GM19239 (cell line): ENCODE results near the gene ATOH8.
A peak's percentile ranks its signal among the peaks of the same experiment; 100 is the strongest.

Source experiments
- DNase-seq: peaks from one replicate; pipeline ENCODE4 v3.0.0; 2011; ENCODE audit warnings: low spot score; ENCODE audit not compliant: insufficient read length
- FAIRE-seq: peaks from 2 replicates; lab custom pipeline; 2011; peaks lifted over from hg19 to GRCh38; lab: Jason Lieb, UNC

The ATOH8 gene

DNA sequence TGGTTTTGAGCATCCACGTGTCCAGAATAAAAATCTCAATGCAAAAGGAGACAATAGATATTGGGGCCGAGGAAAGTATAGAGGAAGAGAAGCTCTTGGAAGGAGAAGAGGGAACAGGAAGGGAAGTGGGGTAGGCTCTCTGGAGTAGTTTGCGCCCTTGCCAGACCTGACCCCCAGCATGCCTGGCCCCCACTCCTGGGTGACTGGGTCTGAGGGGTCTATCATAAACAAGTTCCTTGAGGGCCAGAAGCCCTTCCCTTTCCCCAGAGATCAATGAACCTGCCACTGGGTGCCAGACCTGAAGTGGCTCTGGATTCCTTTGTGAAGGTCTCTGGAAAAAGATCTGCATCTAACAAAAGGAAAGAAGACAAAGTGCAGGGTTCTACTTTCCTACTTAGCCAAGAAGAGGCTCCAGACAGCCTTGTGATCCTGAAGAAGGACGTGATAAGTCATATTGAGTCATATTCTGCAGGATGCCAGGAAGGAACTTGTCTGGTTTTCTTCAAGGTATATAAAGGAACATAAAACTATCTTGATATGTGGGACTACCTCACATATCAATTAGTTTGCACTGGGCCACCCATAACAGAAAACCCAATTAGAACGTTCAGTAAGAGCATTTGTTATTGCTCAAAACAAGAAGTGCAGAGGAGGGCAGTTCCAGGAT is 18.7 kb upstream of the ATOH8 start:
- FAIRE-seq (no peak), DNase-seq (no peak)

DNA sequence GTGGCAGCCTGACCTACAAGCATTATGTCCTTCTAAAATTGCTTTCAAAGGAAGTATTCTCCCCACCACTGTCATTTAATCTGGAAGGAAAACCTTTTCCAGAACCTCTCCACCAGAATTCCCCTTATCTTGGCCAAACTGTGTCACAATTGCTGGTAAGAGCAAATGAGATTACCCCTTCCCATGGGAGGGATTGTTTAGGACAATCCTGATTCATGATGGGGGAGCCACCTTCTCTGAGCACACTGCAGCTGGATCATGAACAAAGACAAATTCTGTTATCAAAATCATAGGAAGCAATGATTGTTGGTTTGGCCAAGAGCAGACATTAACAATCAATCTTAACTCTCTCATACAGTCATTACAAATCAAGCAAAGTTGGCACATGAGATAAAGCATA is 18.1 kb upstream of the ATOH8 start:
- FAIRE-seq (no peak), DNase-seq (no peak)

DNA sequence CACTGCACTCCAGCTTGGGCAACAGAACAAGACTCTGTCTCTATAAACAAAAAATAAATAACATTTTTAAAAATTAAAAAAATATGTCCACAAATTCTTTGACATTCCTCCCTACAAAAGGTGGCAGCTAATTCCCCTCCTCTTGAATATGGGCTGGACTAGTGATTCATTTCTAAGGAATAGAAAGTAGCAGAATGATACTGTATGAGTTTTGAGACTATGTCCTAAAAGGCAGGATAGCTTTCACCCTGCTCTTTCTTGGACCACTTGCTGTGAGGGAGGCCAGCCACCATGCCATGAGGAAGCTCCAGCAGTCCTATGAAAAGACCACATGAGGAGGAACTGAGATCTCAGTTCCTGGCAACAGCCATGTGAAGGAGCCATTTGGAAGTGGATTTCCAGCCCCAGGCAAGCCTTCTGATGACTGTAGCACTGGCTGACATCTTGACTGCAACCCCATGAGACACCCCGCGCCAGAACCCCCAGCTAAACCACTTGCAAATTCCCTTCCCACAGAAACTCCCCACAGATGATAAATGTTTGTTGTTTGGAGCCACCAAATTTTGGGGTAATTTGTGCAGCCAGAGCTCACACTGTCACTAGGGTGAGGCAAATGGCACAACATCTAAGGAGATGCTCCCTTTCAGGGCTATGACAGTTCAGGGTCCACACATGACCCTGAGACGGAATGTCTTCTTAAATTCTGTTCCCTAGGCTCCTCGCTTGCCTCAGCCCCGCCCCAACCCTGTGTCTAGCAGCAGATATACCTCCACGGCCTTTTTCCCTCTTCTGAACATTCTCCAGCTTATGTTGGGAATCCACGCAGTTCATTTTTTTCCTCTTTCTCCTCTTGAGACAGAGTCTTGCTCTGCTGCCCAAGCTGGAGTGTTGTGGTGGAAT is 17.1 kb upstream of the ATOH8 start:
- FAIRE-seq = no peak
- no peak for DNase-seq

DNA sequence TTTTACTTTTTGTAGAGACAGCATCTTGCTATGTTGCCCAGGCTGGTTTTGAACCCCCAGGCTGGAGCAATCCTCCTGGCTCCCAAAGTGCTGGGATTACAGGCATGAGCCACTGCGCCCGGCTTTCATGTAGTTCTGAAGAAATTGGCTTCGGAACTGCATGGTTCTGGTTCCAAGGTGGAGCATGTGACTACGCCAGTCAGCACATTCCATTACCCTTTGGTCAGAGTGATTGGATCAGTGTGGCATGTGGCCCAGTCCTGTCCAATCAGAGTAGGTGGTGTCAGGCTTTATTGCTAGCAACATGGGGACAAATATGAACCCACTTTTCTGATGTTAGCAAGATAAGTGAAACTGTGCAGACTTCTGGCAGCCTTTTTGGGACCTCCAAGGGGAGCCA is 16.3 kb upstream of the ATOH8 start:
- FAIRE-seq (no peak), DNase-seq (no peak)

DNA sequence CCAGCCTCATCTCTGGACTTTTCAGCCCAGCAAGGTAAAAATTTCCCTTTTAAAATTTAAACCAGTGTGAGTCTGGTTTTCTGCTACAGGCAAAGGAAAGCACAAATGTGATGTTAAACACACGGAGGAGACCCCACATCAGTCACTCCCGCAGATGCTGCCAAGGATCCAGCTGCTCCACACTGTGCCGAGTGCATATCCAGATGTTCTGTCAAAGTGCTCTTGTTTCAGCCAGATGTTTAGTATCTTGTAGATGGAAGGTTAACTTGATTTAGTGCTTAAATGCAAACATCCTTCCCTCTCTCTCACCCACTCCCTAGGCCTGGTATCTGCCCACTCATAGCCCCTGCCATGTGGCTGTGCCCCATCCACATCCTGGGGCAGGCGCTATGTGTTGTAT is 15.8 kb upstream of the ATOH8 start:
- FAIRE-seq (no peak), DNase-seq (no peak)

DNA sequence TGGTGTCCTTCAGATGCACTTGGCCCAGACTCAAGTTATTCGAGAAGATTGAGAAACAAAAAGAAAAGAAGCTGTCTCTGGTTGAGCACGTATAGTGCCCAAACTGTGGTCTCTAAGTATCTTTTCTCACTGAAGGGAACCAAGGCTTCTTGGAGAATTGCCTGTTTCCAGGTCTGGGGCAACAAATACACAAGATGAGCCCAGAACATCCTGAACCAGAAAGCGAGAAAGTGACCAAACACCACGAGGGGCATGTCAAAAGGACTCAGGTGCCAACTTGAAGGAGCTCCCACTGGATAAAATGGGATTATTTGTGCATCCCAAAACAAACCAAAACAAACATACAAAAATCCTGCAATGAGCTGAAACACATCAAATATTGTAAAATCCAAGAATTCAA is 13.6 kb upstream of the ATOH8 start:
- DNase-seq (no peak), FAIRE-seq (no peak)

DNA sequence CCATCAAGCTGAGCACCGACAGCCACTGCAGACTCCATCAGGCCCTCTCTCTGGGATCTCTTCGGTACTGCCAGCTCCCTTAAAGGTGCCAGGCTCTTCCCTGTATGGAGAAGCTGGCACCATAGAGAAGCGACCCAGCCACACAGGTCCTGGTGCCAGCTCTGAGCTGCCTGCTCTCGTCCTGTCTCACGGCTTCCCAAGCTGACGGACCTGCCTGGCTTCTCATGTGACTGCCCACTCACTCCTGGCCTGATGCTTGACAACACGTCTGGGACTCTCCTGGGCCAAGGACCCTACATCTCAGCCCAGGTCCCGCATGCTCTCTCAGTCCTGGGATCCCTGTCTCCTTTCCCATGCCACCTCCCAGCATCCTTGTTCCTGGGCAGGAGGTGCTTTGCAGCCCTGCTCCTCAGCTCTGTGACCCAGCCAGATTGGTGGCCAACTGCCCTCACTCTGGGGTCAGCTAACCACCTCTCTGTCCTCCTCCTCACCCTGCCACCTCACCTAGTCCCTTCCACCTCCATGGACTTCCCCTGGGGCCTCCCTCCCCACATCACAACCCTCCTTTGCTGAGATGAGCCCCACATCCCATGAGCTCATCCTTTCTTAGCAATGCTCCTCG is 12.5 kb upstream of the ATOH8 start:
- FAIRE-seq (no peak), DNase-seq (no peak)

DNA sequence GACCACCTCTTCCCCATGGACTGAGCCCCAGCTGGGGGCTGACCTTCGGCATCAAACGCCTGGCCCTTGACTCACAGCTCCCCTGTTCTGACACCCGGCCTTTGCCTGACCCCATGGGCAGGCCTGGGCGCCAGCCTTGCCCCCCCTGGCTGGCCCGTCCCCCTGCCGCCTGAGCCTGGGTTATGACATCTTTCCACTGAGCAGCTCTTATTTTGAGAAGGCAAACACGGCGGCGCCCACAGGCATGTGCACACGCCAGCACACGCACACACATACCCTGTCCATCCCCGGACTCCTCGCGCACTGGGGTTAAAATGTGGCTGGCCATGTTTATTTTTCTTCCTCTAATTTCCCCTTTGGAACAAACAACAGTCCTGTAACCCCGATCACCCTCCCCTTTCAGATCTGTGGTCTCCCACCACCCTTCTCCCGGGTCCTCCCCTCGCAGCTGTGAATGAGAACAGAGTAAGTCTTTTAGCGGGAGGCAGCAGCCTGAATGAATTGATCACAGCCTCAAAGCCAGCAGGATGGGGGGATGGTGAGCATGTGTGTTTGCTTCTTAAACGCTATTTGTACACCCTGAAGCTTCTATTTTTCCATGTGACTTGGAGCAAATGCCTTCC is 11.8 kb upstream of the ATOH8 start:
- FAIRE-seq = no peak
- no peak for DNase-seq

DNA sequence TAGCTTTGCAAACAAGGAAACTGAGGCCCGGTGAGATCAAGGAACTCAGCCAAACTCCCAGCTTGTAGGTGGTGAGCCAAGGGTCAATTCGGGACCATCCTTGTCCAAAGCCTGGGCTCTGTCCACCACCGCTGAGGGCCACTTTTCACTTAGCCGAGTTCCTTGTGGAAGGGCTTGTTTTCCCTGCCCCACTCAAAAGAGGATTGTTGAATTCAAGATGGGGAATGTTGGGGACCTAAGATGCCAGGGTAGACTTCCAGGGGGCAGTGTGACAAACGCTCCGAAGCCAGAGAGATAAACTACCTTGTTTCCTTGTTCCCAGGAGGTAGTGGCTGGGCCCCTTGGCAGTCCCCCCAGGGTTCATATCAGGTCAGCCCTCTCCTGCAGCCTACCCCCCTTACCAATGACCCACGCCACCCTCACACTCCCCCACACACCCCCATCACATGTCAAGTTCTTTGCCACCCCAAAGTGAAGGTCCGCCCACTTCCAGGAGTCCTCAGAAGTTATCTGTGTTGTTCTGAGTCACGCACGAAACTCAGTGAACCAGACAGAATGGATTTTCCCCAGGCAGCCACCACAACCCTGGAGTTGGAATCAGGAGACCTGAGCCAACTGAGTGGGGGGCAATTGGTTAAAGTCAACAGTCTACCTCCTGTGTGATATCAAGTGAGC is 10.3 kb upstream of the ATOH8 start:
- FAIRE-seq (no peak), DNase-seq (no peak)

DNA sequence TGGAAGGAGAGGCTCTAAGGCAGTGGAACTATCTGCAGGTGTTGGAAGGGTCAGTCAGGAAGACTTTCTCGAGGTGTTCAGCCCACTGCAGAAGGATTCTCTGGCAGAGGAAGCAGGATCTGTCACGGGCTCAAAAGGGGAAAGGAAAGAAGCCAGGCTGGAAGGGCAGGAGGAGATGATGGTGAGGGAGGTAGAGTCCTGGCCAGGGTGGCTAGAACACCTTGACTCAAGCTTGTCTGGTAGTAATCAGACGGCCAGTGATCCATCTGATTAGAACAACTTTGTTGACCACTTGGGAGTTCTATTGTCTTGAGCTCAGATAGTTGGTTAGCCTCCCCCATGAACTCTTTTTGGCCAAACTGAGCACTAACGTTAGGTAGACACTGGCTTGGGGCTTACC is 9.7 kb upstream of the ATOH8 start:
- DNase-seq = no peak
- FAIRE-seq = no peak

DNA sequence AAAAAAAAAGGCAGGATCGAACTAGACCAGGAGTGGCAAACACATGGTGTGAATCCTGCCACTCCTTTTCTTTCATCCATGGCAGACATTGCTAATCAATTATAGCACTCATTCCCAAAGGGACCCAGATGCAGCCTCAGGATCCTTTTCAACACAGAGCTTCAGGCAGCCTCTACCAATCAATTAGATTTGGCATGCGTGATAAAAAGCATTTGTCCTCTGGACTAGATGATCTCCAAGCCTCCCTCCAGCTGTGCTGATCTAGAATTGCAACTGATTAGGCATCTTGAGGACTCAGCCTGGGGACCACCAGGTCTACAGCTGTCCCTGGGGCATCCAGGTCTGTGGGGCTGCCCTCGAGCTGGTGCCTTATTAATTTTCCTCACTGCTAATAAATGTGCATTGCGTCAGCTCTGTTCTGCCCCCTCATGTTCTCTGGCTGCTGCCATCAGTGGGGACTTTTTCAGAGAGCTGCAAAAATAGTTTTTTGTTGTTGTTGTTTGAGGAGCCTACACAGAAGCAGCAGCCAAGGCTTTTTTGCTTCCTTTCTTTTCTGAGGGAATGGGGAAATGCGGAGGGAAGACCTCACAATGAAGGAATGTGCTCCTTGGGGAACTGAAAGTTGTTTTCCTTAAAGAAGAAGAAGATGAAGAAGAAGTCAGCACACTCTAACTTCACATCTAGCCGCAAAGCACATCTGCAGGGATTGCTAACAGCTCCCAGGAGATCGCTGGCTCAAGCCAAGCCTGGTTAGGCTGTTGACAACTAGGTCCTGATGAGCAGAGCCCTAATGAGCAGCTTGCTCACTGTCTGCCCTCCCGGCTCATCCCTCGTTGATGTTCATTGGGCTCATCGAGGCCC is 8.8 kb upstream of the ATOH8 start:
- DNase-seq (no peak), FAIRE-seq (no peak)

DNA sequence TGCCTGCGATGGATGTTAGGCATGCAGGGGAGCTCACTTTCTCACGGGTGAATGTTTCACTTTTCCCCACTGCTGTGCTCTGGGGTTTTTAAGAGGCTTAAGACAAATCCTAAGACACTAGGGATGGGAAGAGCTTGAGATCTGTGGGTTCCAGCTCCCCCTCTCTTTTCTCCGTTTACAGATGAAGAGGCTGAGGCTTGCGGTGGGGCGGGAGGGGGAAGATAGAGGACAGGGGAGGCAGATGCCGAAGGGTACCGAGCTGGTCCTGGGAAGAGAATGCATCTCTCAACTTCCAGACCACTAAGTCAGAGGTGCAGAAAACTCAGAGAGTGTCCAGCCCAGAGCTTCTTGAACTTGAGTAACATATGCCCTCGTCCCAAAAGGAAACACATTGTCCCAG is 8.2 kb upstream of the ATOH8 start:
- DNase-seq = no peak
- FAIRE-seq = no peak

DNA sequence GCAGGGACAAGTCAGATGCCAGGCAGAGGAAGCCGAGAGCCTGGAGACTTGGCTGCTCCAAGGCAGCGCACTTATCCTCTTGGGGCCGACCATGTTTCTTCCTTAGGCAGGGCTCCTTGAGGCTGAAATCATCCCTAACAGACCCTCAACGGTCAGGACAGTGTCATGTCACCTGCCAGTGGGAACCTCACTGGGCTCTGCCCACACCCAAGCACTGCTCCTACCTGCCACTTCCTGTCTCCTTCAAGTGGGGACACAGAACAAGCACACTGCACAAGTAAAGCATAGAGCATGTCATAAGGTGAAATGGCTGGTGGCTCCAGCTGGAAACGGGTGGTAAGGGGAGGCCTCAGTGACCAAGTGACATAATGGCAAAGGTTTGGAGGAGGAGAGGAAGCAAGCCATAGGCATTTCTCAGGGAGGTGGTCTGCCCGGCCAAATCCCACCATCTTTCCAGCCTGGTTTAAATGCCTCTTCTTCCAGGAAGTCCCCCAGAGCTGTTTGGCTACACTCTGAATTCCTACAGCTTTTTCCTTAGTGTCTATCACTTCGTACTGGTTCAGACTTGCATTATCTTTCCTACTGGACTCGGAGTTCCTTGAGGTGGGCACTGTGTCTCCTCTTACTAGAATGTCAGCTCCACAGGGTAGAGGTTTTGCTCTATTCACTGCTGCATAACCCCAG is 7.3 kb upstream of the ATOH8 start:
- FAIRE-seq (no peak), DNase-seq (no peak)

DNA sequence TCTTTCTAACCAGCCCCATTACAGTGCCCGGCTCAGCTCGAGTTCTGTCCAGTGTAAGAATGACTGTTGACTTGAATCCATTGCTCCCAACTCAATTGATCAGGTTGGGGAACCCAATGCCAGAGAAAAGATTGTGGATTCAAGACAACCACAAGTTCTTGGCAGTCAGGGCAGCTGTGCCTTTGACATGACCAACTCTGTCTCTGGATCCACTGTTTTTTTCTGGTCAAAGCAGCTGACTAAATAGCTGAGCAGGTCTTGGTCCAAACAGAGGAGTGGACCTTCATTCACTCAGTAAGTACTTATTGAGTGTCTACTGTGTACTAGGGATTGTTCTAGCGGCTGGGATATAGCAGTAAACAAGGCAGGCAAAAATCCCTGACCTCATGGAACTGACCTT is 6.3 kb upstream of the ATOH8 start:
- no peak for FAIRE-seq
- DNase-seq = no peak

DNA sequence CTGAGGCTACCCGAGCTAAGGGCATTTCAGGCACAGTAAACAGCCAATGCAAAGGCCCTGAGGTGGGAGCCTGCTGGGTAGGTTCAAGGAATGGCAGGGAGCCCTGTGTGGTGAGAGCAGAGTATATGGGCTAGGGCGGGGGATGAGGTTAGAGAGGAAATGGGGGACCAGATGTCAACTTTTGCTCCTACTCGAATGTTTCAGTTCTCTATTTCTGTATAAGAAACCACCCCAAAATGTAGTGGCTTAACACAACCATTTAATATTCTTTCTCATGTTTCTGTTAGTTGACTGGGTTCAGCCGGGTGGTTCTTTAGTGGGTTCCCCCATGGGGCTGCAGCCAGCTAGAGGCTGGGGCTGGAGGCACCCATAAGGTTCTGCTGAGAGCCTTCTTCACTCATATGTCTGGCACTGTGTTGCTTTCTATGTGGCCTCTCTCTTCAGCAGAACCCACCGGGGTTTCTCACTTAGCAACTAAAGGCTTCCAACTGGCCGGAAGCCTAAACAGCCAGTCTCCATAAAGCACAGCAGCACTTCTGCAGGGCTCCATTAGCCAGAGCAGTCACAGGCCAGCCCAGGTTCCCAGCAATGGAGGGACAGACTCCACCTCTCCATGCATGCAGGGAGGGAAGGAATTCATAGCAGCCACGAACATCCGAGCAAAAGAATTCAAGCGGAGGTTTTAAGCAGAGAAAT is 5.6 kb upstream of the ATOH8 start:
- no peak for DNase-seq
- peak; percentile 4 for FAIRE-seq

DNA sequence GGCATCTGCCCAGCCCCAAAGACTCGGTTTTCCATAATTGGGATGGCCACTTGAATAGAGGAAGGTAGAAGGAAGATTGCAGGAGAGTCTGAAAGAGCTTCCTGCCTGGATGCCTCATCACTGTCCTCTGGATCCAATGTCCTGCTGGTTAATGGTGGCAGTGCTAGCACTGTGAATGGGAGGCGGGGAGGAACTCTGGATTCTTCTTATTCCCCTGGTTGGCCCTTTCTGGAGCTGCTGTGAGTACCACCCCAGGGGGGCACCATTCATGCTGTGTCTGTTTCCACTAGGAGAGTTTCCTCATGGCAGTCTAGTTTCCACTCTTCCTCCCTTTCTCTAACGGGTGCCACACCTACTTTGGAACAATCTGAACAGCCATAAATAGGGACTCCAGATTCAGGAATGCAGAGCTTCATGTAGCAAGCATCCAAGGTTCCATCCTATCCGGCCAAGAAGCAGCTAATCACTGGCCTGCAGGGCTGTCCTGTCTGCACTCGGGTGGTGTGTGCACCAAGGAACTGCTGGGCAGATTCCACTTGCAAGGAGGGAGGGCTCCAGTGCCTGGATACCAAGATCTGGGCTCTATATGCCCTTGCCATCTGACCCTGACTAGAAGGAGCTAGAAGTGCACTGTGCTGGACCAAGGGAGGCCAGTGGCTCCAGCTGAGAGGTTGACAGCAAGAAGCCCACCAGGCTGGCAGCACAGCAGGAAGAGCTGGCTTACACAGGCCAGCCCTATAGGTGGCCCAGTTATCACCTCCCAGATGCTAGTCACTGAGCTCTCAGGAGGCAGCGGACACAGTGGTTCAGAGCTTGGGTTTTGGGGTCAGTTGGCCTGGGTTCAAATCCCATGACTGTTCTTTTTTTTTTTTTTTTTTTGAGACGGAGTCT is 4.6 kb upstream of the ATOH8 start:
- FAIRE-seq (no peak), DNase-seq (no peak)
